HG03442 (cell line): ENCODE measurements around the gene NFIA.

Experiments used
- ATAC-seq: cut with Tn5 transposase; IDR thresholded peaks from one replicate; pipeline ENCODE4 v1.9.1; 2021; ENCODE audit warnings: mild to moderate bottlenecking, moderate library complexity; ENCODE audit not compliant: unreplicated experiment

NFIA gene

DNA sequence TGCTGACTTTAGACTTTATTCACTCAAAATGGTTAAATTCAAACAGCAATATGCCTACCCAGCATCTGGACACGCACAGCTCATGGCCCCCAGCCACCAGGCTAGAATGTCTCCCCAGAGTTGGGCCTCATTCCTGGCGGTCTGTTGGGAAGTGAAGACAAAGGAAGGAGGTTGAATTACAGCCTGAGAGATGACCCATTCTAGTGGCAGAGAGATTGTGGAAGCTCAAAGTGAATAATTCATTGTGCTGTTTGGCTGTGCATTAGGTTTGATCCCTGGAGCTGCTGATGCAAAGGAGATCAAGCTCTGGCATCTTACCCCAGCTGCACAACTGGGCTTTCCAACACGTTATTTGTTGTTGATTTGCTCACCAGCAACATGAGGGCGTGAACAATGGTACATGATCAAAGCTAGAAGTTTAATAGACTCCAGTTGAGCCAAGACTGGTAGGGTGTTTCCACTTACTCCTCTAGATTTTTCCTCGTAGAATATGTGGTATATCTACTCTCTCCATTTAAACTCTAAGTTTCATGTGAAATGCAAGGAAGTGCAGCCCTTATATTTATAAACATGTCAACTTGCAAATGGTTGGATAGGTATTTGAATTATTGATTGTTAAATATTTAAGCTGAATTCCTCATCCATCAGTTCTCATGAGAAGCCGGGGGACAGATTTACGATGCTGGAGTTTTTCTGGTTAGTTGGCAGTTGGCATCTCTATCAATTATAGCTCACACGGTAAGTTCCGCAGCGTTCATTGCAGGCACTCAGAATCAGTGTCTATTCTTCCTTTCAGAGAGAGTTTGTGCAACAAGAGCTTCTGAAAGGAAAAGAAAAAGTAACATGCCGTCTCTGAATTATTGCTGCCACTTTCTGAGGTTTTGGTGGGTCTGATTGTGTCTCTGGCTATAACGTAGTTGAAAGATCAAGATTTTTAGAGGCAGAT lies 419.9 kb downstream of the NFIA start:
- no peak for ATAC-seq

DNA sequence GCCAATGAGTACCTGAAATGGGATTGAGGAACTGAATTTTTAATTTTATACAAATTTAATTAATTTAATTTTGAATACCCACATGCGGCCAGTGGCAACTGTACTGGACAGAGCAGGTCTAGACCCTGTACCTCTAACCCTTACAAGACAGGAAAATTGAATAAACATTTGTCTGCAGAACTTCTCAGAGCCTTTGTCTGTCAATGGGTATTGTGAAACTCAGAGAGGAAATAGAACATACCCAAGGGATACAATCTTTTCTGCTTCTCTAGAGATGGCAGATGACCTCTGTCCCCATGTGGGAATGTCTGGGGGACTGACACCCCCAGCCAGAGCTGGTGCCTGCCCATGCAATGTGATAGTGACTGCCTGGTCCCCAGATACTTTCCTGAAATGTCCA lies 421.9 kb downstream of the NFIA start:
- ATAC-seq: no peak

DNA sequence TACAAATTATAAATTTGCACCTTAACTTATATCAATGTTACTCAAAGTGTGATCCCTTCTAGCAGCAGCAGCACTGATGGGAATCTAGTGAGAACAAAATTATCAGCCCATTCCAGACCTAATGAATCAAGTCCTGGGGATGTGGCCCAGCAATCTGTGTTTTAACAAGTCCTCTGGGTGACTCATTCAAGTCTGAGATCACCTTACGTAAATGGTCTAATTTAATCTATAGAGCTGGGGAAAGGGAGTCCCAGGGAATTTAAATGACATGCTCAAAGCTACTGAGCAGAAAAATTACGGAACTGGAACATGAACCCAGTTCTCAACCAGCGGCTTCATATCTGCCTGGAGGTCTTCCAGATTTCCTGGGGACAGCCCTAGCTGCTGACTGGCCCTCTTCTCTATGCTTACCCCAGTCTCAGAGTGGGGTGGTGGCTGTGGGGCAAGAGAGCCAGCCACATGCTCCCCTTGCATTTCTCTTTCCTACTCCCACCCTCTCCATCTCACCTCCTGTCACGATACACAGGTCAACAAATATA lies 422.6 kb downstream of the NFIA start:
- no peak for ATAC-seq

DNA sequence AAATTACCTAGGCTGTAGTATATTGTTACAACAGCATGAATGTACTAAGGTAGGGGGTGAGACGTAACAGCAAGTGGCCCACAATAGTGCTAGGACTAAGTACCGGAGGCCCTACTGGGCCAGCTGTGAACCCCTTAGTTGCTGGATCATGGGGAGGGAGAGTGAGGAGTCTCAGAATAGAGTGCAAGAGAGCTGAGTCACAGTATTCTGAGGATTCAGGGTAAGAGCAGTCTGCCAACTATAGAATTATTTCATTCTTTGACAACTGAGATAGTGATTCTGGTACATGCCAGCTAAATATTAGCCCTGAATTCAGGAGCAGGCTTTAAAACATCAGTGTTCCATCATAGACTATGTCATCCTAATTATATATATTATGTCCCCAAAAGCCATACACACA lies 423.9 kb downstream of the NFIA start:
- no peak for ATAC-seq

DNA sequence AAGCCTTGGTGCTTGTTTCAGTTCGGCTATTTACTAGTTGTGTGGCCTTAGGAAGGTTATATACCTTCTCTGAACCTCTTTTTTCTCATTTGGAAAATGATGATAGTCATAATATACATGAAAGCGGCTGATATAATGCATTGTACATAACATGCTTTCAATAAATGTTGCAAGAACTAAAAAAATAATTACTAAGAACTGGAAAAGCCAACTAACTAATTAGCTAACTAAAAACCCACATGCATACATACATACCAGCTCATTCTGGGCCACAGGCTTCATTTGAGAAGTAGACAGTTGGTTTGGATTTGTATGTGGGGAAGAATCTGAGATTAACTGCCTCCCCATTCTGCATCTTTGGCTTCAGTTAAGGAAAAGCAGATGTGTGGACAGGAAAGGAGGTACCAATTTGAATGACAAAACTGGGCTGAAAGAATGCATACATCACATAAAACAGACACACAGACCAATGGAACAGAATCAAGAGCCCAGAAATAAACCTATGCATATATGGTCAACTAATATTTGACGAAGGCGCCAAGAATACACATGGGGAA lies 424.7 kb downstream of the NFIA start:
- no peak for ATAC-seq
